Thoracic aorta (tissue), 2 donors: ENCODE results near the gene ADAMTS2. TPM values are rescaled to one million over a fixed set of nuclear protein-coding genes. Genes with fewer than 3 reads are reported as not detected.

Experiments
- ATAC-seq: fragments of 150-250 bp; one replicate; pipeline ENCODE4 v1.8.0; 2017; ENCODE audit warnings: low read depth; ENCODE audit not compliant: insufficient number of reproducible peaks, low FRiP score
- DNase-seq: peaks from one replicate; pipeline ENCODE4 v3.0.0-alpha.2; 2020; ENCODE audit warnings: low spot score
- H3K27ac ChIP-seq, 2 donors: fragments of 200-600 bp; sonication (generic); 1 replicate in 1 of 2; 2 replicates in 1 of 2; pipeline ENCODE4 v1.5.1; 2016; ENCODE audit warnings: mild to moderate bottlenecking in 2 of 2, moderate library complexity in 2 of 2
- H3K27me3 ChIP-seq: fragments of 200-600 bp; sonication (generic); replicated peaks from 2 replicates; pipeline ENCODE4 v1.6.0; 2016; ENCODE audit warnings: mild to moderate bottlenecking; ENCODE audit not compliant: insufficient read depth
- H3K36me3 ChIP-seq: fragments of 200-600 bp; sonication (generic); one replicate; pipeline ENCODE4 v1.5.1; 2016
- H3K4me1 ChIP-seq, 2 donors: fragments of 200-600 bp; sonication (generic); 1 replicate in 1 of 2; 2 replicates in 1 of 2; pipeline versions ENCODE4 v1.5.1 to v1.6.0; 2016; ENCODE audit warnings: low read depth in 2 of 2, mild to moderate bottlenecking in 1 of 2; ENCODE audit not compliant: control insufficient read depth in 1 of 2
- H3K4me3 ChIP-seq: fragments of 200-600 bp; sonication (generic); 2 replicates; pipeline ENCODE4 v1.5.1; 2016; ENCODE audit warnings: mild to moderate bottlenecking
- H3K9me3 ChIP-seq: fragments of 200-600 bp; sonication (generic); 2 replicates; pipeline ENCODE4 v1.5.1; 2016
- CTCF ChIP-seq: fragments of 200-600 bp; sonication (generic); IDR thresholded peaks from one replicate; pipeline ENCODE4 v1.5.1; 2019; ENCODE audit warnings: antibody characterized with exemption
- total RNA-seq, 2 donors: library from RNA; depleted of rRNA; stranded (reverse); fragments of >200 nt; gene quantifications; one replicate each; pipeline versions ENCODE4 v1.1.0 to v1.2.3, GENCODE V29; 2016

The ADAMTS2 gene
- total RNA-seq, 2 donors from 2014 or later, result 34.4 to 60.7 TPM

GRCh38 chr5:179124853-179125788 is 220.1 kb downstream of the ADAMTS2 start:
- H3K27me3 ChIP-seq, result no peaks in the 10 kb centered on the region
- TF ChIP-seq CTCF, result no peak
- H3K4me1 ChIP-seq, result no peaks in the 10 kb centered on the region
- no peak overlapping the region for H3K27ac ChIP-seq
- no peak for ATAC-seq
- H3K9me3 ChIP-seq, result no peaks in the 10 kb centered on the region
- no peaks in the 10 kb centered on the region for H3K36me3 ChIP-seq
- no peak for DNase-seq
- H3K4me3 ChIP-seq, result no peak overlapping the region

GRCh38 chr5:179124273-179124852 is 220.9 kb downstream of the ADAMTS2 start:
- Histone ChIP-seq H3K4me1 (no peaks in the 10 kb centered on the region), H3K4me3 (no peak overlapping the region), H3K27ac (no peak overlapping the region), H3K36me3 (no peaks in the 10 kb centered on the region), H3K9me3 (no peaks in the 10 kb centered on the region), H3K27me3 (no peaks in the 10 kb centered on the region)
- no peak for DNase-seq
- no peak for TF ChIP-seq CTCF
- ATAC-seq, result no peak

GRCh38 chr5:179123491-179124272 is 221.6 kb downstream of the ADAMTS2 start:
- H3K9me3 ChIP-seq, result no peaks in the 10 kb centered on the region
- no peak for ATAC-seq
- H3K4me1 ChIP-seq, result no peaks in the 10 kb centered on the region
- H3K4me3 ChIP-seq, result no peak overlapping the region
- H3K36me3 ChIP-seq, result no peaks in the 10 kb centered on the region
- no peak for TF ChIP-seq CTCF
- no peak overlapping the region for H3K27ac ChIP-seq
- DNase-seq, result no peak
- no peaks in the 10 kb centered on the region for H3K27me3 ChIP-seq

GRCh38 chr5:179123109-179123426 is 222.2 kb downstream of the ADAMTS2 start:
- no peak overlapping the region for H3K4me3 ChIP-seq
- no peak for TF ChIP-seq CTCF
- no peak overlapping the region for H3K27ac ChIP-seq
- DNase-seq (no peak), ATAC-seq (no peak)
- no peaks in the 10 kb centered on the region for H3K9me3 ChIP-seq
- no peaks in the 10 kb centered on the region for H3K4me1 ChIP-seq
- H3K27me3 ChIP-seq, result no peaks in the 10 kb centered on the region
- H3K36me3 ChIP-seq, result no peaks in the 10 kb centered on the region
